Measurements from ENCODE around the gene SATB1. TPM values are rescaled to one million over a fixed set of nuclear protein-coding genes. Genes with fewer than 3 reads are reported as not detected.

The SATB1 gene
- polyA plus RNA-seq, 1 donor from 2014 or later: 16.0 TPM

GRCh38 chr3:18398448-18398847 lies 26.7 kb downstream of the SATB1 start:
- Histone ChIP-seq H3K4me2 (ENCODE audit: low read length) (no peak overlapping the region), H2AFZ (ENCODE audit: low read depth, low read length) (no peak overlapping the region), H3K9me2 (ENCODE audit: insufficient read depth, low read length) (no peaks in the 10 kb centered on the region), H3F3A (ENCODE audit: insufficient read depth, low read length, poor library complexity, severe bottlenecking) (no peaks in the 10 kb centered on the region), H3K27ac (ENCODE audit: low read length) (no peak overlapping the region), H3K9me3 (ENCODE audit: low read length) (no peaks in the 10 kb centered on the region), H4K20me1 (ENCODE audit: insufficient read depth) (no peaks in the 10 kb centered on the region), H3K36me3 (ENCODE audit: insufficient read depth, low read length) (no peaks in the 10 kb centered on the region), H3K4me3 (ENCODE audit: low read length) (no peak overlapping the region), H3K27me3 (ENCODE audit: insufficient read depth, low read depth, low read length) (no peaks in the 10 kb centered on the region), H3K9ac (ENCODE audit: low read length) (no peak overlapping the region), H3K79me2 (replicated peaks; ENCODE audit: insufficient read depth, low read length) (no peaks in the 10 kb centered on the region)
- TF ChIP-seq MXI1 (conservative IDR thresholded peaks at IDR 0.05; ENCODE audit: poor library complexity, severe bottlenecking) (no peak), CTCF (IDR thresholded peaks at IDR 0.05; ENCODE audit: poor library complexity, severe bottlenecking) (no peak), EP300 (conservative IDR thresholded peaks at IDR 0.05; ENCODE audit: poor library complexity, severe bottlenecking) (no peak), RAD21 (conservative IDR thresholded peaks at IDR 0.05) (no peak), SMC3 (conservative IDR thresholded peaks at IDR 0.05; ENCODE audit: poor library complexity) (no peak), EZH2 (IDR thresholded peaks at IDR 0.05; ENCODE audit: borderline replicate concordance, insufficient read depth, low read length, poor library complexity, severe bottlenecking) (no peak), TAF1 (IDR thresholded peaks at IDR 0.05; ENCODE audit: low read depth) (no peak), POLR2AphosphoS5 (IDR thresholded peaks at IDR 0.05) (no peak)
- TF ChIP-seq, protein P1, sequence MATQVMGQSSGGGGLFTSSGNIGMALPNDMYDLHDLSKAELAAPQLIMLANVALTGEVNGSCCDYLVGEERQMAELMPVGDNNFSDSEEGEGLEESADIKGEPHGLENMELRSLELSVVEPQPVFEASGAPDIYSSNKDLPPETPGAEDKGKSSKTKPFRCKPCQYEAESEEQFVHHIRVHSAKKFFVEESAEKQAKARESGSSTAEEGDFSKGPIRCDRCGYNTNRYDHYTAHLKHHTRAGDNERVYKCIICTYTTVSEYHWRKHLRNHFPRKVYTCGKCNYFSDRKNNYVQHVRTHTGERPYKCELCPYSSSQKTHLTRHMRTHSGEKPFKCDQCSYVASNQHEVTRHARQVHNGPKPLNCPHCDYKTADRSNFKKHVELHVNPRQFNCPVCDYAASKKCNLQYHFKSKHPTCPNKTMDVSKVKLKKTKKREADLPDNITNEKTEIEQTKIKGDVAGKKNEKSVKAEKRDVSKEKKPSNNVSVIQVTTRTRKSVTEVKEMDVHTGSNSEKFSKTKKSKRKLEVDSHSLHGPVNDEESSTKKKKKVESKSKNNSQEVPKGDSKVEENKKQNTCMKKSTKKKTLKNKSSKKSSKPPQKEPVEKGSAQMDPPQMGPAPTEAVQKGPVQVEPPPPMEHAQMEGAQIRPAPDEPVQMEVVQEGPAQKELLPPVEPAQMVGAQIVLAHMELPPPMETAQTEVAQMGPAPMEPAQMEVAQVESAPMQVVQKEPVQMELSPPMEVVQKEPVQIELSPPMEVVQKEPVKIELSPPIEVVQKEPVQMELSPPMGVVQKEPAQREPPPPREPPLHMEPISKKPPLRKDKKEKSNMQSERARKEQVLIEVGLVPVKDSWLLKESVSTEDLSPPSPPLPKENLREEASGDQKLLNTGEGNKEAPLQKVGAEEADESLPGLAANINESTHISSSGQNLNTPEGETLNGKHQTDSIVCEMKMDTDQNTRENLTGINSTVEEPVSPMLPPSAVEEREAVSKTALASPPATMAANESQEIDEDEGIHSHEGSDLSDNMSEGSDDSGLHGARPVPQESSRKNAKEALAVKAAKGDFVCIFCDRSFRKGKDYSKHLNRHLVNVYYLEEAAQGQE (IDR thresholded peaks at IDR 0.05; ENCODE audit: borderline replicate concordance): no peak

- Histone ChIP-seq H3K27ac (ENCODE audit: low read length) (no peak overlapping the region), H2AFZ (ENCODE audit: low read depth, low read length) (no peak overlapping the region), H3K36me3 (ENCODE audit: insufficient read depth, low read length) (no peaks in the 10 kb centered on the region), H3K9ac (ENCODE audit: low read length) (no peak overlapping the region), H3K4me3 (ENCODE audit: low read length) (no peak overlapping the region), H3K9me2 (ENCODE audit: insufficient read depth, low read length) (no peaks in the 10 kb centered on the region), H4K20me1 (ENCODE audit: insufficient read depth) (no peaks in the 10 kb centered on the region), H3K9me3 (ENCODE audit: low read length) (no peaks in the 10 kb centered on the region), H3K4me2 (ENCODE audit: low read length) (no peak overlapping the region), H3F3A (ENCODE audit: insufficient read depth, low read length, poor library complexity, severe bottlenecking) (no peaks in the 10 kb centered on the region), H3K79me2 (replicated peaks; ENCODE audit: insufficient read depth, low read length) (no peaks in the 10 kb centered on the region), H3K27me3 (ENCODE audit: insufficient read depth, low read depth, low read length) (no peaks in the 10 kb centered on the region)
- TF ChIP-seq EZH2 (IDR thresholded peaks at IDR 0.05; ENCODE audit: borderline replicate concordance, insufficient read depth, low read length, poor library complexity, severe bottlenecking) (no peak), SMC3 (conservative IDR thresholded peaks at IDR 0.05; ENCODE audit: poor library complexity) (no peak), MXI1 (conservative IDR thresholded peaks at IDR 0.05; ENCODE audit: poor library complexity, severe bottlenecking) (no peak), RAD21 (conservative IDR thresholded peaks at IDR 0.05) (no peak), CTCF (IDR thresholded peaks at IDR 0.05; ENCODE audit: poor library complexity, severe bottlenecking) (no peak), TAF1 (IDR thresholded peaks at IDR 0.05; ENCODE audit: low read depth) (no peak)
- TF ChIP-seq, protein P1 (IDR thresholded peaks at IDR 0.05; ENCODE audit: borderline replicate concordance): no peak
Measured at GRCh38 chr3:18396428-18396827, 28.7 kb downstream of the SATB1 start.
